BLaER1 (cell line): ENCODE results near the gene TTLL10.
"Not testable (repeated sequence)": the region's sequence is repeated elsewhere in the genome, so short reads cannot be mapped to it uniquely, and the experiment has no call there.

Experiments used
- H3K27ac ChIP-seq: shearing (Covaris generic); formaldehyde crosslinking; 2 replicates; pipeline ENCODE4 v1.8.1; 2022
- H3K27me3 ChIP-seq: shearing (Covaris generic); formaldehyde crosslinking; 2 replicates; pipeline ENCODE4 v1.8.1; 2022
- H3K36me3 ChIP-seq: shearing (Covaris generic); formaldehyde crosslinking; 2 replicates; pipeline ENCODE4 v1.8.1; 2022
- H3K4me1 ChIP-seq: shearing (Covaris generic); formaldehyde crosslinking; 2 replicates; pipeline ENCODE4 v1.8.1; 2022
- H3K4me2 ChIP-seq: shearing (Covaris generic); formaldehyde crosslinking; 2 replicates; pipeline ENCODE4 v1.8.1; 2022
- H3K4me3 ChIP-seq: shearing (Covaris generic); formaldehyde crosslinking; 2 replicates; pipeline ENCODE4 v1.8.1; 2022
- H3K9ac ChIP-seq: shearing (Covaris generic); formaldehyde crosslinking; 2 replicates; pipeline ENCODE4 v1.8.1; 2022
- H3K9me3 ChIP-seq: shearing (Covaris generic); formaldehyde crosslinking; 2 replicates; pipeline ENCODE4 v1.8.1; 2022
- H4K20me1 ChIP-seq: shearing (Covaris generic); formaldehyde crosslinking; 2 replicates; pipeline ENCODE4 v1.8.1; 2022
- Cebpa-rat ChIP-seq: shearing (Covaris generic); IDR thresholded peaks from 2 replicates; pipeline ENCODE4 v1.8.1; 2022

Gene TTLL10

DNA sequence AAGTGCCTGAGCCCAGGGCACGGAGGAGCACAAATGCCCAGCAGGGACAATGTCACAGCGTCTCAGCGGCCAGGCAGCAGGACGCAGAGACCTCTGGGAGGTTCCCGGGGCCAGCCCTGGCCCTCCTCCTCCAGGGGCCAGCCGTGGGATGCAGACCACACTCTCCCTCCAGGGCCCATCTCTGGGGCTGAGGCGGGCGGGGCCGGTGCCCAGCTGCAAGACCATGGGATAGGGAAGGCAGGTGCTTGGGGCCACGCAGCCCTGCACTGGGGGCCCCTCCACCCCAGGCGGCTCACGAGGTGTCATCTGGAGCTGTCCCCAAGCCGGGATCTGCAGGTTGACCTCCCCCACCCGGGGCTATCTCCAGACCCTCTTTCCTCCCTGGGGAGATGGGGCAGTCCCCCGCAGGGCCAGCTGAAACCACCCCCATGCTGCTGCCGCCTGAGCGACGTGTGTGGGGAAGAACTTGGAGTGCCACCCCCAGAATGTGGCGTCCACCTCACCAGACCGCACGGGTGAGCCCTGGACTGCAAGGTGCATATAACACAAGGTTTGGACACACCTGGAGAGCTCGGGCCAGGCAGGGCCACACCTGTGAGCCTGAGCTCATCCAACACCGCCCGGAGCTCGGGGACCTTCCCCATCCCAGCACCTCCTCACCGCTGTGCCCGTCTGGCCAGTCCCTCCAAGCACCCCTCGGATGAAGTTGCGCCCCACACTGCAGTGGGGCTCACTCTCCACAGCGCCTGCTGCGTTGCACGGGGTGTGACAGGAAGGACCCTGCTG is 4.1 kb upstream of the TTLL10 start:
- no peaks in the 10 kb centered on the region for H3K36me3 ChIP-seq
- no peak overlapping the region for H3K27ac ChIP-seq
- H3K4me3 ChIP-seq, result peak overlapping the region; percentile 17; the same call in 1 of the 2 replicates
- peaks cover 94% of the 10 kb centered on the region for H3K4me1 ChIP-seq
- H3K4me2 ChIP-seq, result peak overlapping the region; percentile 92
- H4K20me1 ChIP-seq, result peaks cover 13% of the 10 kb centered on the region
- H3K9me3 ChIP-seq, result no peaks in the 10 kb centered on the region
- H3K27me3 ChIP-seq, result peaks cover 28% of the 10 kb centered on the region
- TF ChIP-seq Cebpa-rat, result no peak
- H3K9ac ChIP-seq, result no peak overlapping the region

DNA sequence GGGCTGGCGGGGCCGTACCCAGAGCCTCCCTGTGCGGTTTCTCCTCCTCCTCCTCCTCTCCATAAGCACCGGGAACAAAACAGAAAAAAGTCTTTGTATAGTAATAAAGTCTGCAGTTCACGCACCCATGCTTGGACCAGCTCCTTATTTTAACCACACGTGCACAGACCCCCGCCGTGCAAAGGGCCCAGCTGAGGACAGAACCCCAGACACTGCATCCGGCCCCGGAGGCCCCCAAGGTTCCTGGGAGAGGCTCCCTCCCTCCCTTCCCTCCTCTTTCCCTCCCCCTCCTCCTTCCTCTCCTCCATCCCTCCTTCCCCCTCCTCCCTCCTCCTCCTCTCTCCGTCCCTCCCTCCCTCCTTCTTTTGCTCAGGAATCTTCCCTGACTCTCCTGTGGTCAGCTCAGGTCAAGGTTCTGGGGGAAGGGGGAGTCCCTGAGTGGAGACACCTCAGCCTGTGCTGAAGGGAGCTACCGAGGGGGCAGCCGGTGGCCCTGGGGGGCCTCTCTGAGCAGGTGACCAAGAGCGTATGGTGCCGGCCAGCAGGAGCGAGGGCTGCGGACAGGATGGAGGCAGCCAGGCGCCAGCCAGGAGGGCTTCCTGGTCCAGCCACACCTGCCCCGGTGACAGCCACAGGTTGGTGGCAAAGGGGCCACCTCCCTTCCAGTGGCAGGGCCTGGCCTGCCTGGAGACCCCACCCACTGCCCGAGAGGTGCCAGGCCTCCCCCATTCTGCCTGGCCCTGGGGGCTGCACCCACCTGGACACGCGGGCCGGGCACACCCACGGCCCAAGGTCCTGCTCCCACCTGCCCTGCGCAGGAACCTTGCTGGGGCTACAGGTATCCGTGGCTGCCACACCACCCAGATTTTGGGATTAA is 3.2 kb upstream of the TTLL10 start:
- TF ChIP-seq Cebpa-rat, result no peak
- Histone ChIP-seq H3K9me3 (no peaks in the 10 kb centered on the region), H3K9ac (no peak overlapping the region), H3K27me3 (peaks cover 19% of the 10 kb centered on the region), H3K4me3 (peak overlapping the region; percentile 17; the same call in 1 of the 2 replicates), H3K36me3 (no peaks in the 10 kb centered on the region), H3K4me1 (peaks cover 94% of the 10 kb centered on the region), H3K4me2 (peak overlapping the region; percentile 92), H3K27ac (no peak overlapping the region; the same call in 1 of the 2 replicates), H4K20me1 (peaks cover 13% of the 10 kb centered on the region)

DNA sequence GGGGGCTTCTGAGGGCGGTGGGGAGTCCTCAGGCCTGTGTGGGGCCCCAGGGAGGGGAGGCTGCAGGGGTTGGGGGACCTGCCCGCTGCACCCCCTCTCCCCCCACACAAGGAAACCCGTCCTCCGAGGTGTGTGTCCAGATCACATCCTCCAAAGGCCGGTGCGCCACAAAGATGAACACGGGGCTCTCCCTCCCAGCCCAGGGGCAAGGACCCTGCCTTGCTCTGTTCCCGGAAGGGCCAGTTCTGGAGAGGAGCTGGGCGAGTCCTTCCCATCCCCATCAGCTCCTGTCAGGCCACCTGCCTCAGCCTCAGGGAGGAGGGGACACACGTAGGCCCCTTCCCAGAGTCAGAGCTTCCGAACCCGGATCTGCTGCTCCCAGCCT is 2.5 kb upstream of the TTLL10 start:
- H3K4me2 ChIP-seq, result peak overlapping the region; percentile 92
- peaks cover 17% of the 10 kb centered on the region for H3K27me3 ChIP-seq
- no peak overlapping the region for H3K9ac ChIP-seq
- H3K4me3 ChIP-seq, result peak overlapping the region; percentile 31; the same call in 1 of the 2 replicates
- H3K27ac ChIP-seq, result peak overlapping the region; percentile 39; the same call in 1 of the 2 replicates
- no peak for TF ChIP-seq Cebpa-rat
- H4K20me1 ChIP-seq, result peaks cover 13% of the 10 kb centered on the region
- peaks cover 94% of the 10 kb centered on the region for H3K4me1 ChIP-seq
- H3K36me3 ChIP-seq, result no peaks in the 10 kb centered on the region
- no peaks in the 10 kb centered on the region for H3K9me3 ChIP-seq

DNA sequence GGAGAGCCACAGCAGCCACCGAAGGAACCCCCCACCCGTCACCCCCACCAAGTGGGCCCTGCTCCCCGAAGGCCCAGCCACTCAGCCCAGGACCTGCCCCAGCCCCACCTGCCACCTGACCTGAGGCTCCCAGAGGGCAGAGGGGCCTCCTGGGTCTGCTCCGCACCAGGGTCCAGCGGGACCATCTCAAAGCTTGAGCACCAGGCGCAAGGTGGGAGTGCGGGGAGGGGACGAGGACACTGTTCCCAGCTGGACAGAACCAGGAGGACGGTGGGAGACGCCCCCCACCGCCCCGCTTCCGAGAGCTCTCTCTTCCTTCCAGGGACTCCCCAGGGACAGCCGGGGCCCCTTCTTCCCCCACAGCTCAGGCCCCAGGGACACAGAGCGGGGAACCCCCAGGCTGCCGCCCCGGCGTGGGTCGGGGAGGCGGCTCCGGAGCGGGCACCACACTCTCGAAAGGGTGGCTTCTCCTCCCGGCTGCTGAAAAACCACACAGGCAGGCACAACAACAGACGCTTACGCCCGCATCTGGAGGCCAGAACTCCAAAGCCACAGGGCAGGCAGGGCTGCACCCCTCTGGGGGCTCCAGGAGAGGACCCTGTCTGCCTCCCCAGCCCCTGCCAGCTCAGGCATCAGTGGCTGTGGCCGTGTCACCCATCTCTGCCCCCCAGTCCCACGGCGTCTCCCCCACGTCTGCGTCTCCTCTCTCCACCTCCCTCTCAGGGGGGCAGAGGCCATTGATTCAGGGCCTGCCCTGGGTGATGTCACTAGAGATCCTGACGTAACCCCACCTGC is 1.9 kb upstream of the TTLL10 start:
- Histone ChIP-seq H3K27ac (peak overlapping the region; percentile 39; the same call in 1 of the 2 replicates), H4K20me1 (peaks cover 13% of the 10 kb centered on the region), H3K9me3 (no peaks in the 10 kb centered on the region), H3K36me3 (no peaks in the 10 kb centered on the region), H3K9ac (peak overlapping the region; percentile 51), H3K4me2 (peak overlapping the region; percentile 92), H3K4me3 (peak overlapping the region; percentile 31), H3K4me1 (peaks cover 95% of the 10 kb centered on the region), H3K27me3 (peaks cover 16% of the 10 kb centered on the region)
- no peak for TF ChIP-seq Cebpa-rat

DNA sequence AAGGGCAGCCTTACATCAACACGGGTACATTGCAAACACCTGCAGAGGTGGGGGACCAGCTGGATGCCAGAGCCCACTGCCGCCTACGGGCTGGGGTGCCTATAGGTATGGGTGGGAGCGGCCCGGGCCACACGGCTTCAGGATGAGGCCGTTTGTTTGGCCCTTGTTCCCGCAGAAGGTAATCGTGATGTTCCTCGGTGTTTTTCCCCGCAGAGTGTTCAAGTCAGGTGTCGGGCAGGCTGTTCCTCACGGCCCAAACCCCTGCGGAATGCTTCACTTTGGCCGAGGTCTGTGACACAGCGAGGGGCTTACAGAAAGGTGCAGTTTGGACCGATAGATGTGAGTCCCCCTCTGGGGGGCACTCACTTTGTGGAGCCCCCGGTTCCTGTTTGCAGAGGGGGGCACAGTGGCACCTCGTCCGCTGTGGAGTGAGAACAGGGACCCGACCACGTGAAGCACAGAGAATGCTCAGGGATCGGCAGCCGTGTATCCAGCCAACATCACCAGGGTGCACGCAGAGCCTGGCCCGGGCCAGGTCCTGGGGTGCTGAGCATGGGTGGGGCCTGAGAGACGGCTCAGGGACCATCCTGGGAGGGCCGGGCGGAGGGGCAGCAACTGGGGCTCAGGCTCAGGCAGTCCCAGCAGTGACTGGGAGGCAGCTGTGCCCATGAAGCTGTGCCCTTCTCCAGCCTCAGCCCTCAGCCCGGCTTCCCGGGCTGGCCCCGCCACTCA is 453 bp upstream of the TTLL10 start:
- Histone ChIP-seq H3K4me1 (peaks cover 100% of the 10 kb centered on the region), H3K27ac (peak overlapping the region; percentile 35), H3K4me2 (peak overlapping the region; percentile 97), H4K20me1 (peaks cover 13% of the 10 kb centered on the region), H3K4me3 (no peak overlapping the region), H3K9me3 (no peaks in the 10 kb centered on the region), H3K9ac (no peak overlapping the region; the same call in 1 of the 2 replicates), H3K27me3 (peaks cover 16% of the 10 kb centered on the region), H3K36me3 (no peaks in the 10 kb centered on the region)
- TF ChIP-seq Cebpa-rat, result no peak

DNA sequence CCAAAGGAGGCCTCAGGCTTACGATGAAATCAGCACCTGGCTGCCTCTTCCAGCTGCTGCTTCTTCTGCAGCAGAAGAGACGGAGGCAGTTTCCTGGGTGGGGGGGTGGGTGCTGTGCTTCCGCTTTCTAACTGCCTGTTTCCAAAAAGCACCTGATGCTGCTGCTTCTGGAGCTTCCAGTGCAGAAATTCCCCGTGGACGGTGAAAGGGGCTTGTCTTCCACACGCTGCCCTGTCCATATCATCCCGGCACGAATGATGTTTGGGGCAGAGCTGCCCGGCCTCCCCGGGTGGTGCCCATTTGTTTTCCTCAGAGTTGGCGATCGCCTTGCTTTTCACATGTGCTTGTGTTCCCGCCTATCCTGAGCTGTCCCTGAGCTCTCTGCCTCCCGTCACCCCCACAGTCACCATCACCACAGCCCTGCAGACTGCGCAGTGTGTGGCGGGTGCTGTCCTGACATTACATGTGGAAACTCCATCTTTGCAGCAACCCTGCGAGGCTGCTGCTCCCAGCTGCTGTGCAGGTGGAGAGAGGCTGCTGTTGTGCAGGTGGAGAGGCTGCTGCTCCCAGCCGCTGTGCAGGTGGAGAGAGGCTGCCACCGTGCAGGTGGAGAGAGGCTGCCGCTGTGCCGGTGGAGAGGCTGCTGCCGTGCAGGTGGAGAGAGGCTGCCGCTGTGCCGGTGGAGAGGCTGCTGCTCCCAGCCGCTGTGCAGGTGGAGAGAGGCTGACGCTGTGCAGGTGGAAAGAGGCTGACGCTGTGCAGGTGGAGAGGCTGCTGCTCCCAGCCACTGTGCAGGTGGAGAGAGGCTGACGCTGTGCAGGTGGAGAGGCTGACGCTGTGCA is 1.8 kb downstream of the TTLL10 start:
- H3K27me3 ChIP-seq, result peaks cover 8% of the 10 kb centered on the region; the same call in 1 of the 2 replicates

DNA sequence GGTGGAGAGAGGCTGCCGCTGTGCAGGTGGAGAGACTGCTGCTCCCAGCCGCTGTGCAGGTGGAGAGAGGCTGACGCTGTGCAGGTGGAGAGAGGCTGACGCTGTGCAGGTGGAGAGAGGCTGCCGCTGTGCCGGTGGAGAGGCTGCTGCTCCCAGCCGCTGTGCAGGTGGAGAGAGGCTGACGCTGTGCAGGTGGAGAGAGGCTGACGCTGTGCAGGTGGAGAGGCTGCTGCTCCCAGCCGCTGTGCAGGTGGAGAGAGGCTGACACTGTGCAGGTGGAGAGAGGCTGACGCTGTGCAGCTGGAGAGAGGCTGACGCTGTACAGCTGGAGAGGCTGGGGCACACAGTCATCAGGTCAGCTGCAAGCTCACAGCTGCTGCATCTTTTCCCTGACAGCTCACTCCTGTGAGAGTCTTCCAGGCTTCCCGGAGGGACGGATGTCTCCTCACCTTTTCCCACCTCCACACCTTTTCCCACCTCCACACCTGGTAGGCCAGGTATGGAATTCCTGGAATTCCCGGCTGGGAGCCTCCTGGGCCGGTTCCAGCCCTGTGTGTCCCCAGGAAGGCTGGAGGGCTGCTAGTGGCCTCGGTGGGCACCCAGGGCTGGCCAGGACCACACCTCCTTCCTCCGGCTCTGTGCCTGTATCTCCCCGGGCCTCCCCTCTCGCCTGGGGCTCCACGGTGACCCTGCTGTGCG is 2.5 kb downstream of the TTLL10 start:
- Histone ChIP-seq H4K20me1 (peaks cover 11% of the 10 kb centered on the region), H3K4me2 (peak overlapping the region; percentile 97), H3K4me1 (peaks cover 97% of the 10 kb centered on the region)
- H3K36me3 ChIP-seq, H3K9ac ChIP-seq, H3K27ac ChIP-seq, H3K4me3 ChIP-seq, H3K9me3 ChIP-seq, H3K27me3 ChIP-seq: not testable (repeated sequence)

More for the DNA sequence above, 1.8 kb downstream of the TTLL10 start:
- Histone ChIP-seq H3K4me2 (peak overlapping the region; percentile 97), H3K36me3 (no peaks in the 10 kb centered on the region), H3K27ac (no peak overlapping the region), H3K4me1 (peaks cover 100% of the 10 kb centered on the region), H3K4me3 (no peak overlapping the region), H3K9ac (no peak overlapping the region), H3K9me3 (no peaks in the 10 kb centered on the region), H4K20me1 (peaks cover 19% of the 10 kb centered on the region)
- no peak for TF ChIP-seq Cebpa-rat

DNA sequence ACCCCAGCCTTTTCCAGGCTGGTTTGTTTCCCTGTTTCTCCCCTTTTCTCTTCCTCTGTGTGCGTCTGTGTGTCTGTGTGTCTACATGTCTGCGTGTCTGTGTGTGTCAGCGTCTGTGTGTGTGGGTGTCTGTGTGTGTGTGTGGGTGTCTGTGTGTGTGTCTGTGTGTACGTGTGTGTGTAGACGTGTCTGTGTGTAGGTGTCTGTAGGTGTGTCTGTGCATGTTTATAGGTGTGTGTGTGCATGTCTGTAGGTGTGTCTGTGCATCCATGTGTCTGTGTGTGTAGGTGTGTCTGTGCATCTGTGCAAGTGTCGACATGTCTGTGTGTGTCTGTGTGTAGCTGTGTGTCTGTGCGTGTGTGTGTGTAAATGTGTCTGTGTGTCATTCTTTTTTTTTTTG is 3.3 kb downstream of the TTLL10 start:
- Histone ChIP-seq H3K36me3 (no peaks in the 10 kb centered on the region), H4K20me1 (peaks cover 6% of the 10 kb centered on the region; the same call in 1 of the 2 replicates), H3K9me3 (no peaks in the 10 kb centered on the region), H3K4me3 (no peak overlapping the region), H3K27me3 (peaks cover 8% of the 10 kb centered on the region; the same call in 1 of the 2 replicates), H3K4me2 (peak overlapping the region; percentile 97), H3K27ac (no peak overlapping the region), H3K9ac (no peak overlapping the region), H3K4me1 (peaks cover 97% of the 10 kb centered on the region)
- no peak for TF ChIP-seq Cebpa-rat
